B cell (primary cell): Measurements from ENCODE around the gene CTCFL. TPM values are rescaled to one million over a fixed set of nuclear protein-coding genes. Genes with fewer than 3 reads are reported as not detected.
A peak's percentile ranks its signal among the peaks of the same experiment; 100 is the strongest.
"Not testable (repeated sequence)": the region's sequence is repeated elsewhere in the genome, so short reads cannot be mapped to it uniquely, and the experiment has no call there.

ENCODE experiments used
- ATAC-seq: fragments of 200-7000 bp; cut with Tn5 transposase; one replicate; pipeline ENCODE4 v1.10.0; 2021; ENCODE audit warnings: low read depth, mild to moderate bottlenecking, moderate number of reproducible peaks, moderate library complexity
- CTCF ChIA-PET: fragments of 350-600 bp; sonication (Branson Sonifier 250); formaldehyde crosslinking; loops from one replicate; lab custom pipeline; 2021; ENCODE audit warnings: antibody characterized with exemption, inconsistent platforms; lab: Charles Lee
- POLR2A ChIA-PET: fragments of 350-600 bp; sonication (Branson Sonifier 250); formaldehyde crosslinking; loops from one replicate; lab custom pipeline; 2021; ENCODE audit warnings: antibody characterized with exemption; lab: Charles Lee
- DNase-seq: peaks from one replicate; pipeline ENCODE4 v3.0.0; 2013
- H2AFZ ChIP-seq: 2 replicates; pipeline ENCODE4 v1.6.1; 2012; ENCODE audit warnings: mild to moderate bottlenecking, low read depth, low read length; ENCODE audit not compliant: insufficient read depth, poor library complexity, severe bottlenecking
- H3K27ac ChIP-seq, 2 donors: 1 replicate in 1 of 2; 2 replicates in 1 of 2; pipeline ENCODE4 v1.5.1; 2012 to 2013; ENCODE audit warnings: low read length in 2 of 2, mild to moderate bottlenecking in 2 of 2, moderate library complexity in 1 of 2
- H3K27me3 ChIP-seq, 4 experiments: fragments of 200-600 bp in 1 of 4; sonication (generic) in 1 of 4; replicated peaks in 1 of 4; 1 replicate in 2 of 4; 2 replicates in 2 of 4; pipeline versions ENCODE4 v1.6.1 to v1.7.0; 2013 to 2016; ENCODE audit warnings: low read length in 3 of 4, mild to moderate bottlenecking in 2 of 4, mixed read lengths in 1 of 4, moderate library complexity in 1 of 4; ENCODE audit not compliant: insufficient read depth in 4 of 4, control insufficient read depth in 3 of 4; ENCODE audit errors: control extremely low read depth in 1 of 4
- H3K36me3 ChIP-seq, 2 experiments: replicated peaks in 1 of 2; 1 replicate in 1 of 2; 2 replicates in 1 of 2; pipeline versions ENCODE4 v1.6.1 to v1.7.1; 2013; ENCODE audit warnings: low read length in 1 of 2; ENCODE audit not compliant: insufficient read depth in 2 of 2, control insufficient read depth in 1 of 2; ENCODE audit errors: control extremely low read depth in 1 of 2, extremely low read depth in 1 of 2
- H3K4me1 ChIP-seq, 2 donors: fragments of 200-600 bp in 1 of 2; sonication (generic) in 1 of 2; 1 replicate in 1 of 2; 2 replicates in 1 of 2; pipeline versions ENCODE4 v1.5.1 to v1.6.1; 2013 to 2017; ENCODE audit warnings: low read length in 2 of 2; ENCODE audit not compliant: control insufficient read depth in 2 of 2, insufficient read depth in 2 of 2
- H3K4me2 ChIP-seq: replicated peaks from 2 replicates; pipeline ENCODE3; 2012; ENCODE audit warnings: mild to moderate bottlenecking, low read depth, low read length; ENCODE audit not compliant: poor library complexity, severe bottlenecking
- H3K4me3 ChIP-seq, 5 experiments: fragments of 200-600 bp in 1 of 5; sonication (generic) in 1 of 5; 1 replicate in 3 of 5; 2 replicates in 2 of 5; pipeline versions ENCODE4 v1.5.1 to v1.7.0; 2011 to 2016; ENCODE audit warnings: low read length in 4 of 5, mild to moderate bottlenecking in 4 of 5, low read depth in 2 of 5, control low read depth in 1 of 5, moderate library complexity in 1 of 5; ENCODE audit not compliant: insufficient read depth in 1 of 5; ENCODE audit errors: control extremely low read depth in 1 of 5, extremely low read depth in 1 of 5
- H3K79me2 ChIP-seq: fragments of 200-600 bp; sonication (generic); one replicate; pipeline ENCODE4 v1.6.0; 2016; ENCODE audit warnings: low read length; ENCODE audit not compliant: control insufficient read depth, insufficient read depth
- H3K9ac ChIP-seq: fragments of 200-600 bp; sonication (generic); 2 replicates; pipeline ENCODE4 v1.6.1; 2017; ENCODE audit warnings: mild to moderate bottlenecking, low read length, moderate library complexity
- H3K9me3 ChIP-seq, 3 donors: one replicate each; pipeline versions ENCODE4 v1.6.1 to v1.7.1; 2013; ENCODE audit warnings: low read length in 2 of 3; ENCODE audit not compliant: control insufficient read depth in 2 of 3, insufficient read depth in 1 of 3; ENCODE audit errors: control extremely low read depth in 1 of 3
- H4K20me1 ChIP-seq: 2 replicates; pipeline ENCODE4 v1.6.0; 2012; ENCODE audit warnings: mild to moderate bottlenecking, low read length; ENCODE audit not compliant: insufficient read depth, control insufficient read depth, poor library complexity, severe bottlenecking
- H3K27ac Mint-ChIP-seq: one replicate; pipeline ENCODE4 v1.8.0; 2021; ENCODE audit warnings: mixed read lengths
- H3K27me3 Mint-ChIP-seq: one replicate; pipeline ENCODE4 v1.8.0; 2021; ENCODE audit warnings: mixed read lengths
- H3K4me1 Mint-ChIP-seq: one replicate; pipeline ENCODE4 v1.8.0; 2021; ENCODE audit warnings: mixed read lengths
- H3K4me3 Mint-ChIP-seq: one replicate; pipeline ENCODE4 v1.8.0; 2021; ENCODE audit warnings: mixed read lengths
- H3K9me3 Mint-ChIP-seq: one replicate; pipeline ENCODE4 v1.8.0; 2022; ENCODE audit warnings: mixed read lengths; ENCODE audit not compliant: insufficient read depth
- WGBS: methylation state at CpG from one replicate; pipeline ENCODE4 v1.1.5; 2013; ENCODE audit warnings: missing lambda C conversion rate; ENCODE audit not compliant: insufficient coverage; 5-methylcytosine and 5-hydroxymethylcytosine counted together
- intact Hi-C: fragments of 100-400 bp; cut with micrococcal nuclease; formaldehyde crosslinking; loops from one replicate; pipeline ENCODE4 v1.10.0; 2022
- polyA plus RNA-seq: library from polyadenylated mRNA; depleted of rRNA; stranded (reverse); fragments of >200 nt; gene quantifications from 2 replicates; pipeline ENCODE4 v1.2.3, GENCODE V29; 2012
- total RNA-seq, 2 donors: library from RNA; stranded (reverse); fragments of 120-200 nt in 1 of 2; gene quantifications; 1 replicate in 1 of 2; 2 replicates in 1 of 2; pipeline versions ENCODE4 v1.2.3 to v1.2.4, GENCODE V29; 2013 to 2022
- TF ChIP-seq, protein P1 (sequence below): fragments of 200-600 bp; IDR thresholded peaks from one replicate; pipeline ENCODE4 v1.8.0; 2022; ENCODE audit warnings: antibody characterized with exemption, mild to moderate bottlenecking

Gene CTCFL
- total and polyA plus RNA-seq, 2 donors (not counting 1 experiment from before 2014, with no cell fraction given) = not detected

- ChIA-PET CTCF (interaction anchor here (0.7 to 3.2 kb wide), 17 partner anchors 9 to 123 kb away, joined by 3 to 20 read pairs (median 5); partner anchors contain the start of gene RBM38), POLR2A (interaction anchor here (1.1 to 2.5 kb wide), 4 partner anchors 48 to 83 kb away, joined by 4 to 13 read pairs (median 6); no protein-coding TSS in a partner anchor)
- peak overlapping the region; percentile 65 for H3K4me3 Mint-ChIP-seq
- H3K4me3 ChIP-seq = peak overlapping the region in 2 of 5 experiments; percentile 19 to 37
- H4K20me1 ChIP-seq = no peaks in the 10 kb centered on the region
- DNase-seq (peak; percentile 69), ATAC-seq (peak; percentile 52)
- H3K27me3 Mint-ChIP-seq = peaks cover 4% of the 10 kb centered on the region
- H3K4me1 ChIP-seq = peaks cover 72 to 84% of the 10 kb centered on the region in 2 donors
- TF ChIP-seq, protein P1, sequence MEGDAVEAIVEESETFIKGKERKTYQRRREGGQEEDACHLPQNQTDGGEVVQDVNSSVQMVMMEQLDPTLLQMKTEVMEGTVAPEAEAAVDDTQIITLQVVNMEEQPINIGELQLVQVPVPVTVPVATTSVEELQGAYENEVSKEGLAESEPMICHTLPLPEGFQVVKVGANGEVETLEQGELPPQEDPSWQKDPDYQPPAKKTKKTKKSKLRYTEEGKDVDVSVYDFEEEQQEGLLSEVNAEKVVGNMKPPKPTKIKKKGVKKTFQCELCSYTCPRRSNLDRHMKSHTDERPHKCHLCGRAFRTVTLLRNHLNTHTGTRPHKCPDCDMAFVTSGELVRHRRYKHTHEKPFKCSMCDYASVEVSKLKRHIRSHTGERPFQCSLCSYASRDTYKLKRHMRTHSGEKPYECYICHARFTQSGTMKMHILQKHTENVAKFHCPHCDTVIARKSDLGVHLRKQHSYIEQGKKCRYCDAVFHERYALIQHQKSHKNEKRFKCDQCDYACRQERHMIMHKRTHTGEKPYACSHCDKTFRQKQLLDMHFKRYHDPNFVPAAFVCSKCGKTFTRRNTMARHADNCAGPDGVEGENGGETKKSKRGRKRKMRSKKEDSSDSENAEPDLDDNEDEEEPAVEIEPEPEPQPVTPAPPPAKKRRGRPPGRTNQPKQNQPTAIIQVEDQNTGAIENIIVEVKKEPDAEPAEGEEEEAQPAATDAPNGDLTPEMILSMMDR = no peak
- peaks cover 86% of the 10 kb centered on the region for H3K4me1 Mint-ChIP-seq
- 8% methylated on average over 13 of the region's 16 CpGs for WGBS
- H3K27ac ChIP-seq = peak overlapping the region in 1 of 2 donors; percentile 2
- peaks cover 0 to 16% (median 0%) of the 10 kb centered on the region in 3 donors for H3K9me3 ChIP-seq
- no peaks in the 10 kb centered on the region for H3K36me3 ChIP-seq
- no peaks in the 10 kb centered on the region for H3K79me2 ChIP-seq
- H3K9ac ChIP-seq = peak overlapping the region; percentile 35
- intact Hi-C loops = loop anchor here (10.0 kb wide), 1 partner anchor 831 kb away; the partner anchor contains the start of gene RAB22A
- H3K4me2 ChIP-seq = peak overlapping the region; percentile 75
- peak overlapping the region; percentile 61 for H3K27ac Mint-ChIP-seq
- no peaks in the 10 kb centered on the region for H3K9me3 Mint-ChIP-seq
- H2AFZ ChIP-seq = no peak overlapping the region
- H3K27me3 ChIP-seq = no peaks in the 10 kb centered on the region
Measured at GRCh38 chr20:57473246-57474048, 51.5 kb downstream of the CTCFL start.

GRCh38 chr20:57472474-57472873 is 52.5 kb downstream of the CTCFL start:
- intact Hi-C loops = loop anchor here (10.0 kb wide), 1 partner anchor 832 kb away; the partner anchor contains the start of gene RAB22A
- ChIA-PET POLR2A (interaction anchor here (1.2 to 2.5 kb wide), 2 partner anchors 47 to 74 kb away, joined by 5 to 13 read pairs; no protein-coding TSS in a partner anchor), CTCF (interaction anchor here (0.8 to 3.2 kb wide), 13 partner anchors 8 to 124 kb away, joined by 3 to 20 read pairs (median 10); partner anchors contain the start of gene RBM38)
- not testable (repeated sequence) for H3K9me3 Mint-ChIP-seq, H3K27ac ChIP-seq, ATAC-seq, H3K4me3 Mint-ChIP-seq, H2AFZ ChIP-seq, DNase-seq, H3K36me3 ChIP-seq, H3K27me3 Mint-ChIP-seq, H4K20me1 ChIP-seq, H3K27ac Mint-ChIP-seq, H3K4me2 ChIP-seq, H3K79me2 ChIP-seq, H3K4me3 ChIP-seq, H3K9ac ChIP-seq, H3K27me3 ChIP-seq
- WGBS = 93% methylated on average over 3 of the region's 5 CpGs
- Histone ChIP-seq H3K4me1 (peaks cover 66 to 82% of the 10 kb centered on the region in 2 donors), H3K9me3 (peaks cover 0 to 19% (median 0%) of the 10 kb centered on the region in 3 donors)
- H3K4me1 Mint-ChIP-seq = peaks cover 82% of the 10 kb centered on the region
